ENCODE results near the gene CNN2. TPM values are rescaled to one million over a fixed set of nuclear protein-coding genes. Genes with fewer than 3 reads are reported as not detected.

CNN2 gene
- total RNA-seq, 1 donor = 508 TPM

GRCh38 chr19:1001538-1002166 is 24.8 kb upstream of the CNN2 start:
- no peak overlapping the region for H3K4me3 ChIP-seq (ENCODE audit: low read depth, low read length)
- no peak for DNase-seq (ENCODE audit: low read depth)
- TF ChIP-seq CTCF (IDR thresholded peaks at IDR 0.05; ENCODE audit: insufficient read depth, low read depth, low read length) = peak; percentile 77

GRCh38 chr19:1002600-1002999 is 23.8 kb upstream of the CNN2 start:
- H3K4me3 ChIP-seq (ENCODE audit: low read depth, low read length) = no peak overlapping the region
- TF ChIP-seq CTCF (IDR thresholded peaks at IDR 0.05; ENCODE audit: insufficient read depth, low read depth, low read length) = no peak
- no peak for DNase-seq (ENCODE audit: low read depth)

- DNase-seq (ENCODE audit: low read depth) = no peak
- no peak for TF ChIP-seq CTCF (IDR thresholded peaks at IDR 0.05; ENCODE audit: insufficient read depth, low read depth, low read length)
- no peak overlapping the region for H3K4me3 ChIP-seq (ENCODE audit: low read depth, low read length)
These were observed 23.1 kb upstream of the CNN2 start for GRCh38 chr19:1003283-1003682.

- TF ChIP-seq CTCF (IDR thresholded peaks at IDR 0.05; ENCODE audit: insufficient read depth, low read depth, low read length) = no peak
- no peak overlapping the region for H3K4me3 ChIP-seq (ENCODE audit: low read depth, low read length)
- DNase-seq (ENCODE audit: low read depth) = no peak
These were observed 22.1 kb upstream of the CNN2 start for GRCh38 chr19:1004204-1004802.

GRCh38 chr19:1004803-1005664 is 21.4 kb upstream of the CNN2 start:
- no peak overlapping the region for H3K4me3 ChIP-seq (ENCODE audit: low read depth, low read length)
- no peak for TF ChIP-seq CTCF (IDR thresholded peaks at IDR 0.05; ENCODE audit: insufficient read depth, low read depth, low read length)
- DNase-seq (ENCODE audit: low read depth) = no peak

- H3K4me3 ChIP-seq (ENCODE audit: low read depth, low read length) = no peak overlapping the region
- no peak for DNase-seq (ENCODE audit: low read depth)
- TF ChIP-seq CTCF (IDR thresholded peaks at IDR 0.05; ENCODE audit: insufficient read depth, low read depth, low read length) = no peak
These were observed 19.6 kb upstream of the CNN2 start for GRCh38 chr19:1006711-1007398.
